ENCODE results near the gene HOTAIR.

Gene HOTAIR

GRCh38 chr12:54012631-54013409 is 38.1 kb upstream of the HOTAIR start:
- Histone ChIP-seq H3K9me3 (no peaks in the 10 kb centered on the region), H3K27ac (peak overlapping the region; percentile 98), H3K4me1 (peaks cover 0 to 71% (median 36%) of the 10 kb centered on the region in 4 donors), H3K36me3 (no peaks in the 10 kb centered on the region), H3K27me3 (no peaks in the 10 kb centered on the region), H3K4me3 (no peak overlapping the region)
- intact Hi-C loops (cut with DNase I; ENCODE audit: low total_unique reads): no loop called here
- TF ChIP-seq CTCF (IDR thresholded peaks at IDR 0.05): no peak
- DNase-seq: no peak

GRCh38 chr12:54011665-54012532 is 37.1 kb upstream of the HOTAIR start:
- peak overlapping the region in 1 of 2 donors; percentile 64 for H3K4me3 ChIP-seq
- DNase-seq: no peak
- intact Hi-C loops (cut with DNase I; ENCODE audit: low total_unique reads): no loop called here

GRCh38 chr12:54010972-54011664 is 36.4 kb upstream of the HOTAIR start:
- Histone ChIP-seq H3K36me3 (no peaks in the 10 kb centered on the region), H3K4me1 (peaks cover 0 to 85% (median 52%) of the 10 kb centered on the region in 4 donors), H3K9me3 (no peaks in the 10 kb centered on the region), H3K4me3 (peak overlapping the region; percentile 59 to 64), H3K27me3 (no peaks in the 10 kb centered on the region), H3K27ac (peak overlapping the region; percentile 80 to 98)
- intact Hi-C loops (cut with DNase I; ENCODE audit: low total_unique reads): no loop called here
- no peak for TF ChIP-seq CTCF (IDR thresholded peaks at IDR 0.05)
- DNase-seq: no peak

More at GRCh38 chr12:54011665-54012532, 37.1 kb upstream of the HOTAIR start:
- Histone ChIP-seq H3K27ac (peak overlapping the region; percentile 98), H3K9me3 (no peaks in the 10 kb centered on the region), H3K4me1 (peaks cover 0 to 80% (median 44%) of the 10 kb centered on the region in 4 donors), H3K36me3 (no peaks in the 10 kb centered on the region), H3K27me3 (no peaks in the 10 kb centered on the region)
- TF ChIP-seq CTCF (IDR thresholded peaks at IDR 0.05): no peak

GRCh38 chr12:54010053-54010971 is 35.6 kb upstream of the HOTAIR start:
- peak overlapping the region; percentile 59 to 64 for H3K4me3 ChIP-seq
- peak overlapping the region; percentile 80 to 98 for H3K27ac ChIP-seq
- peaks cover 0 to 85% (median 55%) of the 10 kb centered on the region in 4 donors for H3K4me1 ChIP-seq
- no peaks in the 10 kb centered on the region for H3K9me3 ChIP-seq
- DNase-seq: no peak
- intact Hi-C loops (cut with DNase I; ENCODE audit: low total_unique reads): no loop called here
- no peak for TF ChIP-seq CTCF (IDR thresholded peaks at IDR 0.05)
- H3K36me3 ChIP-seq: no peaks in the 10 kb centered on the region
- H3K27me3 ChIP-seq: no peaks in the 10 kb centered on the region

Measured in tibial artery (tissue), 4 donors.